Activated CD4-positive, CD25-positive, alpha-beta regulatory T cell treated with anti-CD3 and anti-CD28 coated beads, Interleukin-2, amount 50 U/mL, for 72 hours (primary cell): ENCODE data around the gene GTF2IRD1.
"Not testable (repeated sequence)": the region's sequence is repeated elsewhere in the genome, so short reads cannot be mapped to it uniquely, and the experiment has no call there.

ENCODE experiments used
- DNase-seq: peaks from one replicate; pipeline ENCODE4 v3.0.0; 2021

The GTF2IRD1 gene

GRCh38 chr7:74494076-74494548, 40.4 kb downstream of the GTF2IRD1 start:
- no peak for DNase-seq

- no peak for DNase-seq
Measured at GRCh38 chr7:74495112-74496086, 41.7 kb downstream of the GTF2IRD1 start.

- no peak for DNase-seq
Measured at GRCh38 chr7:74496272-74496671, 42.6 kb downstream of the GTF2IRD1 start.

GRCh38 chr7:74496773-74497172, 43.1 kb downstream of the GTF2IRD1 start:
- DNase-seq, result not testable (repeated sequence)

- no peak for DNase-seq
Measured at GRCh38 chr7:74498354-74498753, 44.6 kb downstream of the GTF2IRD1 start.

- no peak for DNase-seq
Measured at GRCh38 chr7:74498996-74499834, 45.5 kb downstream of the GTF2IRD1 start.

- no peak for DNase-seq
Measured at GRCh38 chr7:74499835-74500388, 46.2 kb downstream of the GTF2IRD1 start.

GRCh38 chr7:74501298-74501697, 47.6 kb downstream of the GTF2IRD1 start:
- no peak for DNase-seq

- DNase-seq, result no peak
Measured at GRCh38 chr7:74502216-74502891, 48.6 kb downstream of the GTF2IRD1 start.

GRCh38 chr7:74503061-74503460, 49.4 kb downstream of the GTF2IRD1 start:
- no peak for DNase-seq

GRCh38 chr7:74503943-74504342, 50.2 kb downstream of the GTF2IRD1 start:
- DNase-seq, result no peak

- no peak for DNase-seq
Measured at GRCh38 chr7:74505471-74506324, 52.0 kb downstream of the GTF2IRD1 start.

GRCh38 chr7:74506325-74506724, 52.6 kb downstream of the GTF2IRD1 start:
- no peak for DNase-seq

- DNase-seq, result no peak
Measured at GRCh38 chr7:74507538-74508319, 54.0 kb downstream of the GTF2IRD1 start.

- DNase-seq, result not testable (repeated sequence)
Measured at GRCh38 chr7:74509453-74509852, 55.7 kb downstream of the GTF2IRD1 start.

- no peak for DNase-seq
Measured at GRCh38 chr7:74511345-74511744, 57.6 kb downstream of the GTF2IRD1 start.

- no peak for DNase-seq
Measured at GRCh38 chr7:74512762-74513161, 59.1 kb downstream of the GTF2IRD1 start.

- DNase-seq, result no peak
Measured at GRCh38 chr7:74514131-74514591, 60.5 kb downstream of the GTF2IRD1 start.

- DNase-seq, result no peak
Measured at GRCh38 chr7:74515276-74515675, 61.6 kb downstream of the GTF2IRD1 start.

GRCh38 chr7:74516214-74516613, 62.5 kb downstream of the GTF2IRD1 start:
- DNase-seq, result no peak

GRCh38 chr7:74518041-74518440, 64.3 kb downstream of the GTF2IRD1 start:
- no peak for DNase-seq
